Neuronal stem cell (in vitro differentiated cells): ENCODE results near the gene MECP2.

ENCODE experiments used
- DNase-seq: peaks from one replicate; pipeline ENCODE4 v3.0.0-alpha.2; 2013; ENCODE audit warnings: low spot score
- H2AFZ ChIP-seq: one replicate; pipeline ENCODE4 v1.6.1; 2013; ENCODE audit warnings: mild to moderate bottlenecking, low read length, inconsistent platforms
- H2AK5ac ChIP-seq: 2 replicates; pipeline ENCODE4 v1.6.1; 2013; ENCODE audit warnings: low read depth, mild to moderate bottlenecking, inconsistent platforms, low read length, moderate library complexity, mixed read lengths
- H2BK120ac ChIP-seq: 2 replicates; pipeline ENCODE4 v1.6.1; 2013; ENCODE audit warnings: low read depth, mild to moderate bottlenecking, inconsistent platforms, low read length, moderate library complexity, mixed read lengths
- H2BK12ac ChIP-seq: one replicate; pipeline ENCODE4 v1.6.1; 2013; ENCODE audit warnings: low read length, inconsistent platforms
- H2BK15ac ChIP-seq: 2 replicates; pipeline ENCODE4 v1.6.1; 2013; ENCODE audit warnings: mild to moderate bottlenecking, low read length, inconsistent platforms, mixed read lengths
- H2BK5ac ChIP-seq: one replicate; pipeline ENCODE4 v1.6.1; 2013; ENCODE audit warnings: inconsistent platforms, mild to moderate bottlenecking, low read length, moderate library complexity
- H3K14ac ChIP-seq: one replicate; pipeline ENCODE4 v1.6.1; 2013; ENCODE audit warnings: low read length, inconsistent platforms
- H3K18ac ChIP-seq: 2 replicates; pipeline ENCODE4 v1.6.1; 2013; ENCODE audit warnings: low read length, inconsistent platforms
- H3K23ac ChIP-seq: 2 replicates; pipeline ENCODE4 v1.6.1; 2013; ENCODE audit warnings: low read depth, mild to moderate bottlenecking, mixed read lengths, low read length, inconsistent platforms; ENCODE audit not compliant: poor library complexity
- H3K27ac ChIP-seq: replicated peaks from 3 replicates; pipeline ENCODE4 v1.5.1; 2013; ENCODE audit warnings: low read length, inconsistent platforms
- H3K27me3 ChIP-seq, 3 experiments: 2 replicates each; pipeline ENCODE4 v1.6.1; 2013; ENCODE audit warnings: low read length in 3 of 3, mild to moderate bottlenecking in 2 of 3, inconsistent platforms in 1 of 3, low read depth in 1 of 3, mixed read lengths in 1 of 3, moderate library complexity in 1 of 3; ENCODE audit not compliant: control insufficient read depth in 3 of 3, insufficient read depth in 3 of 3
- H3K36me3 ChIP-seq, 2 donors: replicated peaks in 1 of 2; 2 replicates each; pipeline ENCODE4 v1.6.1; 2013; ENCODE audit warnings: low read length in 2 of 2; ENCODE audit not compliant: control insufficient read depth in 2 of 2, insufficient read depth in 2 of 2
- H3K4ac ChIP-seq: 2 replicates; pipeline ENCODE4 v1.6.1; 2013; ENCODE audit warnings: inconsistent platforms, mild to moderate bottlenecking, low read length, moderate library complexity
- H3K4me1 ChIP-seq, 2 donors: 1 replicate in 1 of 2; 2 replicates in 1 of 2; pipeline ENCODE4 v1.6.1; 2013; ENCODE audit warnings: low read length in 2 of 2, low read depth in 1 of 2; ENCODE audit not compliant: control insufficient read depth in 2 of 2, insufficient read depth in 1 of 2
- H3K4me2 ChIP-seq: one replicate; pipeline ENCODE4 v1.6.1; 2013; ENCODE audit warnings: mild to moderate bottlenecking, low read length, inconsistent platforms; ENCODE audit not compliant: insufficient read depth, poor library complexity, severe bottlenecking
- H3K4me3 ChIP-seq, 2 donors: 2 replicates each; pipeline ENCODE4 v1.5.1; 2013; ENCODE audit warnings: low read length in 2 of 2, mild to moderate bottlenecking in 2 of 2, inconsistent platforms in 1 of 2, moderate library complexity in 1 of 2
- H3K79me1 ChIP-seq: one replicate; pipeline ENCODE4 v1.6.1; 2013; ENCODE audit warnings: low read depth, mild to moderate bottlenecking, inconsistent platforms, low read length, moderate library complexity
- H3K9ac ChIP-seq: one replicate; pipeline ENCODE4 v1.6.1; 2013; ENCODE audit warnings: mild to moderate bottlenecking, low read depth, low read length, inconsistent platforms; ENCODE audit not compliant: poor library complexity
- H3K9me3 ChIP-seq, 2 donors: replicated peaks in 1 of 2; 2 replicates each; pipeline versions ENCODE3 to v1.6.1; 2013; ENCODE audit warnings: low read length in 2 of 2, mild to moderate bottlenecking in 2 of 2, inconsistent platforms in 1 of 2, low read depth in 1 of 2, mixed read lengths in 1 of 2, moderate library complexity in 1 of 2; ENCODE audit not compliant: control insufficient read depth in 2 of 2, insufficient read depth in 1 of 2
- H4K8ac ChIP-seq: one replicate; pipeline ENCODE4 v1.6.1; 2013; ENCODE audit warnings: low read depth, mild to moderate bottlenecking, inconsistent platforms, low read length, moderate library complexity
- H4K91ac ChIP-seq: one replicate; pipeline ENCODE4 v1.6.1; 2013; ENCODE audit warnings: low read length, low read depth, mild to moderate bottlenecking, inconsistent platforms; ENCODE audit not compliant: poor library complexity
- WGBS, 2 donors: extraction: QIAGEN DNeasy Blood & Tissue Kit; methylation state at CpG; one replicate each; pipeline ENCODE4 v1.1.7; 2013; ENCODE audit warnings: missing lambda C conversion rate in 2 of 2, mixed read lengths in 1 of 2; ENCODE audit not compliant: insufficient read length in 2 of 2, insufficient replicate concordance in 1 of 2; ENCODE audit errors: extremely low coverage in 2 of 2; 5-methylcytosine and 5-hydroxymethylcytosine counted together

Gene MECP2

DNA sequence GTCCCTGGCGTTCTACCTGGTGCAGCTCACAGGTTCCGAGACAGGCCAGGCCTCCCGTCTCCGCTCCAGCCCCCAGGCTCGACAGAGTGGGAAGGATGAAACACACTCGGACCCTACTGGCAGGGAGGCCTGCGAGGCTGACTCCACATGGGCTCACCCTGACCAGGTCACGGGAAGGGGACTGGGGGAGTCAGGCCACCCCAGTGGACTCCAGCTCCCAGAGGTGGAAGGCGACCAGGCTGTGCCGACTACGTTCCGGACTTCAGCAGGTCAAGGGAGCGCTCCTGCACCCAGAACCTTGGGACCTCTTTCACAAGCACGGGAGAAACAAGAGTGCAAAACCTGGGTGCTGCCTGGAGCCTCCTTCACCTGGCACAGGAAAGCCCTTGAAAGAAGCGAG lies 73.2 kb downstream of the MECP2 start:
- H2BK12ac ChIP-seq, result no peak overlapping the region
- H3K4me1 ChIP-seq, result peaks cover 7 to 16% of the 10 kb centered on the region in 2 donors
- WGBS, 2 donors, result no CpG with 5 or more reads among the region's 15 CpGs
- H4K8ac ChIP-seq, result no peak overlapping the region
- H3K27me3 ChIP-seq, result peaks cover 0 to 67% (median 0%) of the 10 kb centered on the region in 3 experiments
- no peak overlapping the region for H2BK120ac ChIP-seq
- H2BK15ac ChIP-seq, result no peak overlapping the region
- DNase-seq, result no peak
- no peak overlapping the region for H3K14ac ChIP-seq
- no peak overlapping the region for H3K4me3 ChIP-seq
- H3K4me2 ChIP-seq, result no peak overlapping the region
- peaks cover 3 to 34% of the 10 kb centered on the region in 2 donors for H3K36me3 ChIP-seq
- H2AK5ac ChIP-seq, result no peak overlapping the region
- H3K27ac ChIP-seq, result no peak overlapping the region
- H2AFZ ChIP-seq, result no peak overlapping the region
- H3K9ac ChIP-seq, result no peak overlapping the region
- H3K23ac ChIP-seq, result no peak overlapping the region
- H3K9me3 ChIP-seq, result no peaks in the 10 kb centered on the region
- H4K91ac ChIP-seq, result no peak overlapping the region
- no peak overlapping the region for H2BK5ac ChIP-seq
- H3K79me1 ChIP-seq, result peaks cover 4% of the 10 kb centered on the region
- H3K4ac ChIP-seq, result no peak overlapping the region
- H3K18ac ChIP-seq, result no peak overlapping the region

DNA sequence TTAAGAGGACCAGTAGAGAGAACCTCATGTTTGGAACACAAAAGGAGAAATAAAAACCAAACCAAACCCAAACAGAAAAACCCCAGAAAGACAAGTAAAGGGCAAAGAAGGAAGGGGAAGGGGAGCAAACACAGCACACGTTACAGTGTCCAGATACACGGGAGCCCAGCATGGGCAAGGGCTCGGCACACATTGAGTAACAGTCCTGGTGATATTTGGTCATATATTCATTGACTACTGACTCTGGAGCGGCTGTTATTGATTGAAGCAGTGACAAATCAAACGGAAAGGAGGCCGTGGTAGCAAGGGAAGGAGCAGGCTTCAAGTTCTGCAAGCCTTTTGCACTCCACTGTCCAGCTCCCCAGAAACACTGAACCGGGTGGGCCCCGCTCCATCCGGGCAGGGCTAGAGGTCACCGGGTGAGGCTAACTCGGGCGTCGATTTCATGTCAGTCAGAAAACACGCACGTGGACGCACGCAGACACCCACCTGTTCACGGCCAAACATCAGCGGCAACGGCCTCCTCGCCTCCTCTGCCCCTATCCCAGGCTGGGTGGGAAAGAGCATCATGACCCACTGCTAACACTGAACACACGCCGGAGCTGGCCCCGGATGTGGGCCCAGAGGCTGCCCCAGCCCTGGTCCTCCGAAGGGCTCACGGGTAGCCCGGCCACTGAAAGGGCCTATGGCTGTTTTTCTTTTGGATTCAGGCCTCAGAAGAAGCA lies 74.1 kb downstream of the MECP2 start:
- no peak overlapping the region for H4K91ac ChIP-seq
- no CpG with 5 or more reads among the region's 27 CpGs for whole genome bisulfite sequencing, 2 donors
- H3K18ac ChIP-seq, result no peak overlapping the region
- no peak overlapping the region for H2BK5ac ChIP-seq
- H3K14ac ChIP-seq, result no peak overlapping the region
- no peak overlapping the region for H3K4me3 ChIP-seq
- H3K9me3 ChIP-seq, result no peaks in the 10 kb centered on the region
- H3K4ac ChIP-seq, result no peak overlapping the region
- no peak overlapping the region for H2BK12ac ChIP-seq
- no peak overlapping the region for H3K23ac ChIP-seq
- H3K9ac ChIP-seq, result no peak overlapping the region
- no peak overlapping the region for H3K27ac ChIP-seq
- no peak overlapping the region for H4K8ac ChIP-seq
- H2BK120ac ChIP-seq, result no peak overlapping the region
- H3K79me1 ChIP-seq, result peaks cover 8% of the 10 kb centered on the region
- peaks cover 3 to 27% of the 10 kb centered on the region in 2 donors for H3K36me3 ChIP-seq
- no peak overlapping the region for H2AFZ ChIP-seq
- no peak overlapping the region for H2AK5ac ChIP-seq
- H2BK15ac ChIP-seq, result no peak overlapping the region
- H3K4me2 ChIP-seq, result no peak overlapping the region
- H3K4me1 ChIP-seq, result peaks cover 7 to 16% of the 10 kb centered on the region in 2 donors
- DNase-seq, result no peak
- peaks cover 0 to 66% (median 0%) of the 10 kb centered on the region in 3 experiments for H3K27me3 ChIP-seq

DNA sequence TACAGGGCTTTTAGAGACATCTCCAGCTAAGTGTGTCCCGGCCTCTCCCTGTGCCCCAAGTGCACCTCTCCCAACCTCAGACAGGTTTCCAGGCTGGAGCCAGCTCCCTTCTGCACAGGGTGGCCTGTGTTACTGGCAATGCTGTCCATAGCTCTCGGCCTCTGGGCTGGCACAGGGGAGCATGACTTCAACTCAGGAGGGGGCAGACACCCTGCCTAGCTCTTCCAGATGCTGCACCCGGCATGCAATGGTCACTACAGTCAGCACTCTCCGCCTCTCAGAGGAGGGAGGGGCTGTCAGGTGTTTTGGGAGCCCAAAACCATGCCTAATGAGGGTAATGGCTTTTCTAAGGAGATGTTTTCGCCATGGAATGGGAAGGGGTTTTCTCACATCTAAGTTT lies 75.4 kb downstream of the MECP2 start:
- peaks cover 0 to 60% (median 0%) of the 10 kb centered on the region in 3 experiments for H3K27me3 ChIP-seq
- DNase-seq, result no peak
- no peak overlapping the region for H3K4me2 ChIP-seq
- no peak overlapping the region for H3K4me3 ChIP-seq
- H2BK15ac ChIP-seq, result no peak overlapping the region
- no peak overlapping the region for H4K8ac ChIP-seq
- no peak overlapping the region for H2BK12ac ChIP-seq
- H2AFZ ChIP-seq, result no peak overlapping the region
- H3K14ac ChIP-seq, result no peak overlapping the region
- H3K9ac ChIP-seq, result no peak overlapping the region
- peaks cover 10% of the 10 kb centered on the region for H3K79me1 ChIP-seq
- no peak overlapping the region for H3K4ac ChIP-seq
- peaks cover 7 to 16% of the 10 kb centered on the region in 2 donors for H3K4me1 ChIP-seq
- H2BK120ac ChIP-seq, result no peak overlapping the region
- H3K18ac ChIP-seq, result no peak overlapping the region
- no peak overlapping the region for H2AK5ac ChIP-seq
- no peak overlapping the region for H4K91ac ChIP-seq
- no peak overlapping the region for H3K23ac ChIP-seq
- no peak overlapping the region for H2BK5ac ChIP-seq
- no peaks in the 10 kb centered on the region for H3K9me3 ChIP-seq
- no peak overlapping the region for H3K27ac ChIP-seq
- WGBS, 2 donors, result no CpG with 5 or more reads among the region's 5 CpGs
- peaks cover 3 to 25% of the 10 kb centered on the region in 2 donors for H3K36me3 ChIP-seq

DNA sequence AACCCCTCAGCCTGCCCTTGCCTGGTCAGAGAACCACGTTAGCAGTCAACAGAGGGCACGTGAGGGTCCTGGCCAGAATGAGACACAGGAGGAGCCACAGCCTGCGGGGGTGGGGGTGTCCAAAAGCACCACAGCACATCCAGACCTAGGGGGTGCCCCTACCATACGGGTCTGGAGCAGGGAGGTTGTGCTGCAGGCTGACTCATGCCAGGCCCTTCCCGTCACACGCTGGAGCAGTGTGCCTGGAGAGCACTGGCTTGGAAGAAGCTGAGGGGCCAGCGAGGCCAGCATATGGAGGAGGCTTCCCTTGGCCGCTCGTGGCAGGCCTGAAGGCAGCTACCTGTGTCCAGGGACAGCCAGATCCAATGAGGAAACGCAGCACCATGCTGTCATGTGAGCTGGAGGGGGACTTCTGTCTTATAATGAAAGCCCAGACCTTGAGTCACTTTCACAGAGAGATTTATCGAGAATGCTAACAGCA lies 76.3 kb downstream of the MECP2 start:
- H3K36me3 ChIP-seq, result peaks cover 0 to 25% of the 10 kb centered on the region in 2 donors
- peaks cover 12% of the 10 kb centered on the region for H3K79me1 ChIP-seq
- H3K27me3 ChIP-seq, result peaks cover 0 to 51% (median 0%) of the 10 kb centered on the region in 3 experiments
- DNase-seq, result no peak
- H2AFZ ChIP-seq, result no peak overlapping the region
- no peak overlapping the region for H3K14ac ChIP-seq
- WGBS, 2 donors, result no CpG with 5 or more reads among the region's 11 CpGs
- H3K9ac ChIP-seq, result peak overlapping the region; percentile 44
- no peak overlapping the region for H3K27ac ChIP-seq
- no peak overlapping the region for H2AK5ac ChIP-seq
- no peak overlapping the region for H2BK12ac ChIP-seq
- H3K4me3 ChIP-seq, result no peak overlapping the region
- H3K4me1 ChIP-seq, result peaks cover 7 to 16% of the 10 kb centered on the region in 2 donors
- no peak overlapping the region for H3K18ac ChIP-seq
- no peak overlapping the region for H4K91ac ChIP-seq
- H3K4ac ChIP-seq, result no peak overlapping the region
- no peak overlapping the region for H3K23ac ChIP-seq
- no peak overlapping the region for H2BK120ac ChIP-seq
- no peaks in the 10 kb centered on the region for H3K9me3 ChIP-seq
- H2BK15ac ChIP-seq, result no peak overlapping the region
- H2BK5ac ChIP-seq, result no peak overlapping the region
- H3K4me2 ChIP-seq, result no peak overlapping the region
- no peak overlapping the region for H4K8ac ChIP-seq
